OCI-LY7 (cell line): ENCODE results near the gene DNAH14. TPM values are rescaled to one million over a fixed set of nuclear protein-coding genes. Genes with fewer than 3 reads are reported as not detected.

Experiments used
- BruUV-seq: library from RNA; stranded (reverse); fragments of 400-500 nt; replicated peaks from 2 replicates; lab custom pipeline; 2021; lab: Mats Ljungman, UMichigan
- CTCF ChIA-PET: fragments of 300-600 bp; sonication (Branson Sonifier 250); formaldehyde crosslinking; loops from one replicate; lab custom pipeline; 2022; ENCODE audit warnings: antibody characterized with exemption; ENCODE audit not compliant: unreplicated experiment; lab: Charles Lee
- POLR2A ChIA-PET: fragments of 300-600 bp; sonication (Branson Sonifier 250); formaldehyde crosslinking; loops from one replicate; lab custom pipeline; 2022; ENCODE audit warnings: antibody characterized with exemption; lab: Charles Lee
- DNase-seq: peaks from one replicate; pipeline ENCODE4 v3.0.0-alpha.2; 2015; ENCODE audit warnings: low spot score
- H2AFZ ChIP-seq: fragments of 200-600 bp; sonication (generic), shearing (Covaris generic); 2 replicates; pipeline ENCODE4 v1.6.1; 2014; ENCODE audit warnings: mild to moderate bottlenecking, antibody characterized with exemption, low read length, moderate library complexity
- H3K27ac ChIP-seq: fragments of 200-600 bp; sonication (generic); 2 replicates; pipeline ENCODE4 v1.5.1; 2014; ENCODE audit warnings: mixed run types, low read depth, mild to moderate bottlenecking, moderate library complexity, low read length, inconsistent platforms; ENCODE audit not compliant: poor library complexity, severe bottlenecking
- H3K36me3 ChIP-seq: fragments of 200-600 bp; sonication (generic); 2 replicates; pipeline ENCODE4 v1.6.1; 2014; ENCODE audit warnings: mild to moderate bottlenecking, antibody characterized with exemption, low read length, moderate library complexity, mixed read lengths; ENCODE audit not compliant: insufficient read depth
- H3K4me1 ChIP-seq: fragments of 200-600 bp; sonication (generic); 2 replicates; pipeline ENCODE4 v1.5.1; 2014; ENCODE audit warnings: mild to moderate bottlenecking, low read length; ENCODE audit not compliant: insufficient read depth, poor library complexity, severe bottlenecking
- H3K4me2 ChIP-seq: fragments of 200-600 bp; sonication (generic); 2 replicates; pipeline ENCODE4 v1.6.1; 2014; ENCODE audit warnings: mild to moderate bottlenecking, low read length
- H3K4me3 ChIP-seq: fragments of 200-600 bp; sonication (generic); 2 replicates; pipeline ENCODE4 v1.5.1; 2014; ENCODE audit warnings: mild to moderate bottlenecking, low read depth, low read length; ENCODE audit not compliant: poor library complexity, severe bottlenecking
- H3K79me2 ChIP-seq: fragments of 200-600 bp; sonication (generic); 2 replicates; pipeline ENCODE4 v1.6.1; 2016; ENCODE audit warnings: low read depth, mild to moderate bottlenecking, low read length, moderate library complexity, mixed read lengths; ENCODE audit not compliant: insufficient read depth
- H3K9me2 ChIP-seq: fragments of 200-600 bp; sonication (generic); 2 replicates; pipeline ENCODE4 v1.6.1; 2016; ENCODE audit warnings: mild to moderate bottlenecking, low read length, mixed read lengths; ENCODE audit not compliant: insufficient read depth
- H3K9me3 ChIP-seq: fragments of 200-600 bp; sonication (generic); 2 replicates; pipeline ENCODE4 v1.6.1; 2014; ENCODE audit warnings: mild to moderate bottlenecking, mixed run types, low read length, mixed read lengths
- H4K20me1 ChIP-seq: fragments of 200-600 bp; sonication (generic); 2 replicates; pipeline ENCODE4 v1.6.1; 2014; ENCODE audit warnings: mild to moderate bottlenecking, antibody characterized with exemption, low read length, moderate library complexity, mixed read lengths; ENCODE audit not compliant: insufficient read depth
- CTCF ChIP-seq: fragments of 200-600 bp; sonication (generic); conservative IDR thresholded peaks from 2 replicates; pipeline ENCODE4 v1.5.1; 2014; ENCODE audit warnings: mild to moderate bottlenecking, antibody characterized with exemption, low read length, moderate library complexity, mixed read lengths
- EZH2phosphoT487 ChIP-seq: fragments of 200-600 bp; sonication (generic); IDR thresholded peaks from 2 replicates; pipeline ENCODE4 v1.6.1; 2018; ENCODE audit warnings: low read depth, borderline replicate concordance, mild to moderate bottlenecking, mixed run types, antibody characterized with exemption, low read length, moderate library complexity, mixed read lengths
- intact Hi-C: fragments of 100-400 bp; cut with micrococcal nuclease; formaldehyde crosslinking; loops from one replicate; pipeline ENCODE4 v1.10.0; 2022; ENCODE audit not compliant: unreplicated experiment
- total RNA-seq, 2 experiments: library from RNA; depleted of rRNA in 1 of 2; stranded (reverse); fragments of >200 nt in 1 of 2; shearing (Covaris generic) in 1 of 2; gene quantifications; 2 replicates each; pipeline ENCODE4 v1.2.3, GENCODE V29; 2014 to 2022

The DNAH14 gene
- total RNA-seq, 2 experiments from 2014 or later: not detected

DNA sequence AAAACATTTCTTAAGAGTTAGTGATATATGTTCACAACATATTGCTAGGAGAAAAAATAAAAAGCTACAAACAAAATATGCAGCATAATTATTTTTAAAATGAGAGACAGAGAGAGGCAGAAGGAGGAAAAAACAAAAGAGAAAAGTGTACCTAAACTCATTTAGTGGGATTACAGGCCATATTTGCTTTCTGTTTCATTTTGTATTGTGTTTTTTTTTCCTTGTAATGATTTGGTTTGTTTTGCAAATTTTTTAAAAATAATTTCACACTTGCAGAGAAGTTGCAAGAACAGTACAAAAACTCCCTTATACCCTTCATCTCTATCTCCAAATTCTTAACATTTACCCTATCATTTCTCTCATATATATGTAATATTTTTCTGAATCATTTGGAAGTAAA is 433.3 kb downstream of the DNAH14 start:
- ChIA-PET CTCF (no interaction called here), POLR2A (interaction anchor here (1.2 kb wide), 1 partner anchor 15 kb away, joined by 5 read pairs; no protein-coding TSS in a partner anchor)
- no peak overlapping the region for H3K27ac ChIP-seq
- no peak overlapping the region for H3K4me3 ChIP-seq
- H4K20me1 ChIP-seq: no peaks in the 10 kb centered on the region
- BruUV-seq: no TSS peak
- H3K4me1 ChIP-seq: no peaks in the 10 kb centered on the region
- no peak for DNase-seq
- no peak overlapping the region for H3K4me2 ChIP-seq
- H3K79me2 ChIP-seq: no peaks in the 10 kb centered on the region
- no peaks in the 10 kb centered on the region for H3K9me3 ChIP-seq
- TF ChIP-seq CTCF: no peak
- no peak for TF ChIP-seq EZH2phosphoT487
- no peak overlapping the region for H2AFZ ChIP-seq
- no peaks in the 10 kb centered on the region for H3K36me3 ChIP-seq
- H3K9me2 ChIP-seq: no peaks in the 10 kb centered on the region
- intact Hi-C loops: no loop called here

DNA sequence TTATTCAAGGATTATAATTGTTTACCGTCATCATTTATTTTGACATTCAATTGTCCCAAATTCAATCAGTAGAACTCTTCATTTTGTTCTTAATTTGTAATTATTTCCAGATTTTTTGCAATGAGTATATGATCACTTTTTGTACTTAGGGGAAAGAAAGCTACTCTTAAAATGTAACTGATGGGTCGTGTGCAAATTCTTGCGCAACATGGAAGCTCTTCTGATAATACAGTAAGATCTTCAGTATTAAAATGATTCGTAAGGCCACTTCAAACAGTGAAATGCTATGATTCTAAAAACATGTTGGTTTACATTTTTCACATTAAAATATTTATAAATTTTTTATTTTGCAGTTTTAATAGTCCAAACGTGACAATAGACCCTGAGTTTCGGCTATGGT is 435.0 kb downstream of the DNAH14 start:
- TF ChIP-seq CTCF: no peak
- TF ChIP-seq EZH2phosphoT487: no peak

DNA sequence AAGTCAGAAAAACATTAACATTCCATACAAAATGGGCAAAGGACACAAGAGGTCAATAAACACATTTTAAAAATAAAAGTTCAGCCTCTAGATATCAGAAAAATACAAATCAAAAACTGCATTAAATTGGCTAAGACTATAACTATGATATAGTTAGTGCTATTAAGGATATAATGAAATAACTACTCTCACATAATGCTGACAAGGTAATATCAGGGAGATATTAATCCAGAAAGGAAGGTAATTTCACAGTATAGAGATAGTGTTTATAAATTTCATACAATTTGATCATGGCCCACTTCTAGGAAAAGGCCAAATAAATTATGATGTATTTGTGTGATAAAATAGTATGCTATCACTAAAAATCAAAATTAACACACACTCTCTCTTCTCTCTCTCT is 436.5 kb downstream of the DNAH14 start:
- no peaks in the 10 kb centered on the region for H3K36me3 ChIP-seq
- H2AFZ ChIP-seq: no peak overlapping the region
- H3K9me3 ChIP-seq: no peaks in the 10 kb centered on the region
- H4K20me1 ChIP-seq: no peaks in the 10 kb centered on the region
- no peak overlapping the region for H3K4me2 ChIP-seq
- no peaks in the 10 kb centered on the region for H3K9me2 ChIP-seq
- intact Hi-C loops: no loop called here
- H3K79me2 ChIP-seq: no peaks in the 10 kb centered on the region
- no peaks in the 10 kb centered on the region for H3K4me1 ChIP-seq
- H3K27ac ChIP-seq: no peak overlapping the region
- no TSS peak for BruUV-seq
- H3K4me3 ChIP-seq: no peak overlapping the region
- CTCF ChIA-PET: no interaction called here
- TF ChIP-seq CTCF (no peak), EZH2phosphoT487 (no peak)
- DNase-seq: no peak
- POLR2A ChIA-PET: no interaction called here

More for the DNA sequence above, 435.0 kb downstream of the DNAH14 start:
- H3K9me2 ChIP-seq: no peaks in the 10 kb centered on the region
- no peak overlapping the region for H3K4me3 ChIP-seq
- H3K79me2 ChIP-seq: no peaks in the 10 kb centered on the region
- POLR2A ChIA-PET: interaction anchor here (0.7 to 2.0 kb wide), 5 partner anchors 10 to 1581 kb away, joined by 3 to 9 read pairs (median 3); no protein-coding TSS in a partner anchor
- H3K4me1 ChIP-seq: no peaks in the 10 kb centered on the region
- H3K9me3 ChIP-seq: no peaks in the 10 kb centered on the region
- BruUV-seq: no TSS peak
- H3K27ac ChIP-seq: no peak overlapping the region
- H4K20me1 ChIP-seq: no peaks in the 10 kb centered on the region
- intact Hi-C loops: no loop called here
- no peaks in the 10 kb centered on the region for H3K36me3 ChIP-seq
- no peak overlapping the region for H3K4me2 ChIP-seq
- CTCF ChIA-PET: no interaction called here
- no peak overlapping the region for H2AFZ ChIP-seq
- no peak for DNase-seq
